NT2/D1 (cell line): ENCODE results near the gene KRT13.

ENCODE experiments used
- DNase-seq: peaks from one replicate; pipeline ENCODE4 v3.0.0-alpha.2; 2011; ENCODE audit warnings: low read depth, low spot score
- H3K27me3 ChIP-seq: 2 replicates; pipeline ENCODE4 v1.6.0; 2011; ENCODE audit warnings: mild to moderate bottlenecking; ENCODE audit not compliant: insufficient read length, insufficient read depth
- H3K36me3 ChIP-seq: 2 replicates; pipeline ENCODE4 v1.6.1; 2011; ENCODE audit warnings: mild to moderate bottlenecking, low read length, mixed read lengths; ENCODE audit not compliant: insufficient read depth, insufficient read length
- H3K4me1 ChIP-seq: 2 replicates; pipeline ENCODE4 v1.5.1; 2011; ENCODE audit not compliant: insufficient read depth, insufficient read length
- H3K4me3 ChIP-seq: 2 replicates; pipeline ENCODE4 v1.5.1; 2011; ENCODE audit warnings: low read depth; ENCODE audit not compliant: insufficient read length
- H3K9ac ChIP-seq: 2 replicates; pipeline ENCODE4 v1.6.0; 2011; ENCODE audit warnings: low read depth; ENCODE audit not compliant: insufficient read length
- H3K9me3 ChIP-seq: 2 replicates; pipeline ENCODE4 v1.5.1; 2011; ENCODE audit warnings: mild to moderate bottlenecking, low read length; ENCODE audit not compliant: insufficient read depth
- SUZ12 ChIP-seq: IDR thresholded peaks from 2 replicates; pipeline ENCODE4 v1.6.1; 2011; ENCODE audit not compliant: insufficient read length, insufficient read depth; ENCODE audit errors: extremely low read depth
- YY1 ChIP-seq: IDR thresholded peaks from 2 replicates; pipeline ENCODE4 v1.6.1; 2011; ENCODE audit not compliant: insufficient read length, insufficient read depth
- ZNF274 ChIP-seq: IDR thresholded peaks from 2 replicates; pipeline ENCODE4 v1.6.1; 2011; ENCODE audit warnings: mild to moderate bottlenecking, low read depth, low read length

Gene KRT13

DNA sequence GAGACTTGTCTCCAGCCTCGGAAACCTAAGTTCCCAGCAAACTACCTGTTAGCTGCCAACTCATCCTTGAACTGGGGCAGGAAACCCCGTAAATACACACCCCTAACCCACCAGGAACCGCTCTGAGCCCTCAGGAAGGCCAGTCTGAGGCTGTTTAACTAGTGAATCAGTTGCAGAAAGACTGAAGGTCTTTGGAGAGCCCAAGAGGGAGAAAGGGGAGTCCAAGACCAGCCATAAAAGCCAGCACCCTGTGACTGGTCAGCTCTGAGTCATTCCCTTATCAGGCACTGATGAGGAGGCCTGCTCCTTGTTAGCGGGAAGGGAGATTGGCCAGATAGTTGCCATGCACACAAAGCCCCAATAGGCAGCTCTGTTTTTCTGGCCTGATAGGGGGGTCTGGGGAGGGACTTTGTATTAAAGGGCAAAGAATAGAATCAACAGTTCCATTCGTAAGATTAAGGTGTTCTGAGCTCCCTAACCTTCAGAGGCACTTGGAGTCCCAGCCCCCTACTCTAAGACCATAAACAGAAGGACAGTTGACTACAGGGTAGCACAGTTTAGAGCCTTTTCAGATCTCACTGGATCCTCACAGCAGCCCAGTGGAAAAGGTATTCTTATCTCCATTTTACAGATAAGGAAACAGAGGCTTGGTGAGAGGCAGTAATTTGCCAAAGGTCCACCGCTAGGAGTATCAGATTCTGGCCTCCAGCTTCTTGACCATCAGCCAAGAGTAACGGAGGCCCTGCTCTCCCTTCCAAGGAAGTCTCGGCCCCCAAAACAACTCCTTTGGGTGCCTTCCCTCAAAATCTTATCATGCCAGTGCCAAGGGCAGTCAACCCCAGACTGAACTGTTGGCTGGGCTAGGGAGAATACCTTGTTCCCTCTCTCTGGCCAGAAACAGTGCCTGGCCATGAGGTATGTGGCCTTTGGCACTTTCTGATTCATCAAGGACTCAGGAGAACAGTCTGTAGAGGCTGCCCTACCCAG, 24.9 kb upstream of the KRT13 start:
- Histone ChIP-seq H3K9me3 (no peaks in the 10 kb centered on the region), H3K4me3 (no peak overlapping the region), H3K36me3 (peaks cover 6% of the 10 kb centered on the region), H3K9ac (no peak overlapping the region), H3K4me1 (peaks cover 14% of the 10 kb centered on the region), H3K27me3 (no peaks in the 10 kb centered on the region)
- TF ChIP-seq YY1 (no peak), ZNF274 (no peak), SUZ12 (no peak)
- no peak for DNase-seq

DNA sequence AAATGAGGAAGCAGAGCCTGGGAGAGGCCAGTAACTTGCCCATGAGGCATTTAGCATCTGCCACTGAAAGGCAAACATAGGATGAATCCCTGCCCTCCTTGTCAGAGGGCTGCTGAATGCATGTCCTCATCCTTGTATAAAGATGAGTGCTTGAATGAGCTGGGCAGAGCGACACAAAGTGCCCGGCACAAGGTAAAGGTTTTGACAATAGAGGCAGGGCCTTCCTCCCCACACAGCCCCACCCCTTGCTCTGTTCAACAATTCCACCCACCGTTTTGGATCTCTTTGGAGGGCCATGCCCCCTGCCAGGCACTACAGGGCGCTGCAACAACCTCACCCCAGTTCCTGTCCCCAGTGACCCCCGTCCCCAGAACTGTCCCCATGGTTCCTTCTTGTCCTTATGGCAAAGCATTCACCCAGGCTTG, 24.1 kb upstream of the KRT13 start:
- H3K9ac ChIP-seq = no peak overlapping the region
- H3K9me3 ChIP-seq = no peaks in the 10 kb centered on the region
- DNase-seq = no peak
- peaks cover 12% of the 10 kb centered on the region for H3K4me1 ChIP-seq
- peaks cover 15% of the 10 kb centered on the region for H3K36me3 ChIP-seq
- no peak overlapping the region for H3K4me3 ChIP-seq
- no peaks in the 10 kb centered on the region for H3K27me3 ChIP-seq
- TF ChIP-seq SUZ12 (no peak), YY1 (no peak), ZNF274 (no peak)

DNA sequence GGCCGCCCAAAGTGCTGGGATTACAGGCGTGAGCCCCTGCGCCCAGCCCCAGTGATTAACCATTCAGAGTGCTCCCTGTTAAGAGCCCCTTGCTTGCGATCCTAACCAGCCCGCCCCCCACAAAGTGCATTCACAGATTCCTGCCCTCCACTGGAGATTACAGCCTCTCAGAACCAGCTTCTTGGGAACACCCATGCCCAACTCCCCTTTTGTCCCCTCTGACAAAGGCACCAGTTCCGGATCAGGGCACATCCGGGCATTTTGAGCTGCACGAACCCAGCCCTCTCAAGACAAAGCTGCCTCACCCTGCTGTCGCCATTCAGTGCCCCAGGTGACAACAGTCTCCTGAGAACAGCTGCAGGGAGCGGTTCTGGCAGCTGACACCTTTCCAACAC, 23.5 kb upstream of the KRT13 start:
- DNase-seq = no peak
- H3K4me1 ChIP-seq = peaks cover 12% of the 10 kb centered on the region
- H3K9me3 ChIP-seq = no peaks in the 10 kb centered on the region
- no peak overlapping the region for H3K4me3 ChIP-seq
- H3K36me3 ChIP-seq = peaks cover 20% of the 10 kb centered on the region
- H3K9ac ChIP-seq = peak overlapping the region; percentile 54
- no peaks in the 10 kb centered on the region for H3K27me3 ChIP-seq
- TF ChIP-seq ZNF274 (no peak), YY1 (no peak), SUZ12 (no peak)

DNA sequence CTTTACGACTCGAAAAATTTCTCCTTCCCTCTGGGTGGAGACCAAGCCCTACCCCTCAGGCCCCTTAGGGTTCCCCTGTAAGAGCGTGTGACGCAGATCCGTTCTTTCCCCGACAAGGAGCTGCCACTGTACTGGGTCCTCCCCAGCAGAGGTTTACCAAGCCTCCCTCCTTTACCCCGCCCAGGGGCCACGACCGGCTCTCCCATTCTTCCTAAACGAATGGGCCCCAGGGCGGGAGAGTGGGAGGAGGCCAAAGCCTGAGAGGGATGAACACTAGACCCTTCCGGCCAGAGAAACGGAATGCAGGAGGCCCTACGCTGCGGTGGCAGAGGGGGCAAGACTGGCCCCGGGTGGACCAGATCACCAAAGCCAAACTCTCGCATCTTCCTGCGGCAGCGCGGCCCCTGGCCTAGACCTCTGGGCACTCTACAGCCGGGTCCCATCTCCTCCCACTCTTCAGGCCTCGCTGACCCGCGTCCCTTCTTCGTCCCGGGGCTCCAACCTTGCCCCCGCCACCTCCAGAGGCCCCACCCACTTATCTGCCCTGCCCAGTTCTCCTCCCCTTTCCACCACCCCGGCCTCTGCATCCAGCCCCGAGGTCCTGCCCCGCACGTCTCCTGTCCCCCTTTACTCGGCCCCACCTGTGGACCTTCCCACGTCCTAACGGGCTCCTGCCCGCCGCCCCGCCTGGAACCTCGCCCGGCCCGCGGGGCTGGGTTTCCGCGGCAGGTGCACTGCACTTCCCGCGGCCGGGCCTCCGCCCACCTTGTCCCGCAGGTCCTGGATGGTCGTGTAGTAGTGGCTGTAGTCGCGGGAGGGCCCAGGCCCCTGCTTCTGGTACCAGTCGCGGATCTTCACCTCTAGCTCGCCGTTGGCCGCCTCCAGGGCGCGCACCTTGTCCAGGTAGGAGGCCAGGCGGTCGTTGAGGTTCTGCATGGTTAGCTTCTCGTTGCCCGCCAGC, 21.9 kb upstream of the KRT13 start:
- no peak for TF ChIP-seq ZNF274
- TF ChIP-seq SUZ12 = no peak
- no peak for TF ChIP-seq YY1
- peaks cover 36% of the 10 kb centered on the region for H3K36me3 ChIP-seq
- peak overlapping the region; percentile 82 for H3K9ac ChIP-seq
- H3K9me3 ChIP-seq = no peaks in the 10 kb centered on the region
- peak overlapping the region; percentile 76 for H3K4me3 ChIP-seq
- H3K27me3 ChIP-seq = no peaks in the 10 kb centered on the region
- DNase-seq = no peak
- peaks cover 14% of the 10 kb centered on the region for H3K4me1 ChIP-seq

- no peak for TF ChIP-seq YY1
- no peak for TF ChIP-seq SUZ12
- TF ChIP-seq ZNF274 = no peak
- Histone ChIP-seq H3K4me1 (peaks cover 25% of the 10 kb centered on the region), H3K9me3 (no peaks in the 10 kb centered on the region), H3K9ac (no peak overlapping the region), H3K36me3 (peaks cover 41% of the 10 kb centered on the region), H3K4me3 (no peak overlapping the region), H3K27me3 (no peaks in the 10 kb centered on the region)
- DNase-seq = no peak
Measured at GRCh38 chr17:41524261-41524660, 18.8 kb upstream of the KRT13 start.

- Histone ChIP-seq H3K4me1 (peaks cover 24% of the 10 kb centered on the region), H3K4me3 (no peak overlapping the region), H3K9ac (no peak overlapping the region), H3K36me3 (peaks cover 41% of the 10 kb centered on the region), H3K27me3 (no peaks in the 10 kb centered on the region), H3K9me3 (no peaks in the 10 kb centered on the region)
- no peak for TF ChIP-seq SUZ12
- no peak for TF ChIP-seq ZNF274
- TF ChIP-seq YY1 = no peak
- DNase-seq = no peak
Measured at GRCh38 chr17:41523787-41524186, 18.4 kb upstream of the KRT13 start.

DNA sequence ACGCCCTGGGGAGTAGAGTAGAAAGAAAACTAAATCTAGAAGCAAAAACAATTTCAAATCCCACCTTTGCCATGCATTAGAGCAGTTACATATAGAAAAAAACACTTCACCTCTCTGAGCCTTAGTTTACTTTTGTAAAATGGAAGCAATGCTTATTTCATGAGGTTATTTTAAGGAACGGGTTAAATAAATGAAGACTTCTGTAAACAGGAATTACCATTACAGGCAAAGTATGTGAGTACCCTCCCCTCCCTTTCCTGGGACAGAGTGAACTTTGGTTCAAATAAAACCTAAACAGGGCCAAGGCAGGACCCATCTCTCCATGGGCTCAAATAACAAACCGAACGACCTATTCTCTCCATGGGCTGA, 17.8 kb upstream of the KRT13 start:
- Histone ChIP-seq H3K4me1 (peaks cover 24% of the 10 kb centered on the region), H3K9me3 (no peaks in the 10 kb centered on the region), H3K4me3 (no peak overlapping the region), H3K9ac (no peak overlapping the region), H3K27me3 (no peaks in the 10 kb centered on the region), H3K36me3 (peaks cover 41% of the 10 kb centered on the region)
- no peak for DNase-seq
- TF ChIP-seq ZNF274 = no peak
- TF ChIP-seq YY1 = no peak
- no peak for TF ChIP-seq SUZ12
